ENCODE measurements around the gene DBF4.
"Not testable (repeated sequence)": the region's sequence is repeated elsewhere in the genome, so short reads cannot be mapped to it uniquely, and the experiment has no call there.

Gene DBF4

GRCh38 chr7:87882151-87882937, 6.1 kb downstream of the DBF4 start:
- DNase-seq: no peak

GRCh38 chr7:87885018-87885417, 8.7 kb downstream of the DBF4 start:
- DNase-seq: no peak

- no peak for DNase-seq
These were observed 10.6 kb downstream of the DBF4 start for GRCh38 chr7:87886875-87887274.

- DNase-seq: no peak
These were observed 19.1 kb downstream of the DBF4 start for GRCh38 chr7:87895363-87895762.

- no peak for DNase-seq
These were observed 23.0 kb downstream of the DBF4 start for GRCh38 chr7:87899255-87899654.

- DNase-seq: not testable (repeated sequence)
These were observed 31.0 kb downstream of the DBF4 start for GRCh38 chr7:87907136-87907906.

- DNase-seq: not testable (repeated sequence)
These were observed 32.5 kb downstream of the DBF4 start for GRCh38 chr7:87908814-87909213.

- no peak for DNase-seq
These were observed 35.8 kb downstream of the DBF4 start for GRCh38 chr7:87912121-87912520.

GRCh38 chr7:87918740-87919139, 42.4 kb downstream of the DBF4 start:
- DNase-seq: no peak

- no peak for DNase-seq
These were observed 43.6 kb downstream of the DBF4 start for GRCh38 chr7:87919875-87920274.

GRCh38 chr7:87920578-87920977, 44.3 kb downstream of the DBF4 start:
- no peak for DNase-seq

- not testable (repeated sequence) for DNase-seq
These were observed 46.6 kb downstream of the DBF4 start for GRCh38 chr7:87922759-87923395.

- no peak for DNase-seq
These were observed 50.5 kb downstream of the DBF4 start for GRCh38 chr7:87926581-87927461.

GRCh38 chr7:87933605-87933952, 57.3 kb downstream of the DBF4 start:
- DNase-seq: no peak

GRCh38 chr7:87933953-87934698, 57.8 kb downstream of the DBF4 start, which contains the start of gene ADAM22:
Gene ADAM22 (plus strand): TSS chr7:87934251. CDS start chr7:87934466, 215 bp downstream.
- DNase-seq: peak; percentile 70

- DNase-seq: no peak
These were observed 58.5 kb downstream of the DBF4 start for GRCh38 chr7:87934699-87935383.

GRCh38 chr7:87935384-87935706, 59.1 kb downstream of the DBF4 start:
- no peak for DNase-seq

GRCh38 chr7:87941138-87941537, 64.8 kb downstream of the DBF4 start:
- DNase-seq: no peak

GRCh38 chr7:87944547-87944946, 68.3 kb downstream of the DBF4 start:
- no peak for DNase-seq

GRCh38 chr7:87945926-87946325, 69.6 kb downstream of the DBF4 start:
- DNase-seq: not testable (repeated sequence)

GRCh38 chr7:87948371-87948770, 72.1 kb downstream of the DBF4 start:
- no peak for DNase-seq

Data from activated CD4-positive, alpha-beta T cell treated with anti-CD3 and anti-CD28 coated beads, Interleukin-2, amount 50 U/mL, for 1 hour (primary cell).